Esophagus squamous epithelium (tissue), 5 donors: Measurements from ENCODE around the gene LTBP2. TPM values are rescaled to one million over a fixed set of nuclear protein-coding genes. Genes with fewer than 3 reads are reported as not detected.

Experiments used
- DNase-seq: peaks from one replicate; lab custom pipeline; 2025; lab: John Stamatoyannopoulos, UW
- H3K27ac ChIP-seq, 4 donors: fragments of 200-600 bp; sonication (generic); one replicate each; pipeline ENCODE4 v1.5.1; 2016 to 2019; ENCODE audit warnings: mild to moderate bottlenecking in 1 of 4
- H3K27me3 ChIP-seq, 4 donors: fragments of 200-600 bp; sonication (generic); 1 replicate in 3 of 4; 2 replicates in 1 of 4; pipeline versions ENCODE4 v1.5.1 to v1.6.0; 2017 to 2021; ENCODE audit warnings: antibody characterized with exemption in 1 of 4
- H3K36me3 ChIP-seq, 3 donors: fragments of 200-600 bp; sonication (generic); one replicate each; pipeline ENCODE4 v1.5.1; 2016 to 2019
- H3K4me1 ChIP-seq, 3 donors: fragments of 200-600 bp; sonication (generic); one replicate each; pipeline ENCODE4 v1.5.1; 2017 to 2019
- H3K4me3 ChIP-seq, 4 donors: fragments of 200-600 bp; sonication (generic); 1 replicate in 3 of 4; 2 replicates in 1 of 4; pipeline ENCODE4 v1.5.1; 2016 to 2019; ENCODE audit warnings: mild to moderate bottlenecking in 2 of 4, moderate library complexity in 1 of 4
- H3K9me3 ChIP-seq, 3 donors: fragments of 200-600 bp; sonication (generic); one replicate each; pipeline ENCODE4 v1.5.1; 2016 to 2019
- CTCF ChIP-seq, 6 experiments: fragments of 450-650 bp in 4 of 6; fragments of 200-600 bp in 2 of 6; sonication (generic) in 2 of 6; IDR thresholded peaks; one replicate each; pipeline ENCODE4 v1.5.1; 2016 to 2019; ENCODE audit warnings: antibody characterized with exemption in 6 of 6, mild to moderate bottlenecking in 4 of 6, moderate library complexity in 4 of 6
- POLR2A ChIP-seq, 4 donors: fragments of 450-650 bp; IDR thresholded peaks; one replicate each; pipeline ENCODE4 v1.6.1; 2017; ENCODE audit warnings: antibody characterized with exemption in 4 of 4, mild to moderate bottlenecking in 4 of 4, moderate library complexity in 3 of 4
- WGBS, 2 donors: methylation state at CpG; one replicate each; pipeline ENCODE4 v1.1.5; 2018; 5-methylcytosine and 5-hydroxymethylcytosine counted together
- intact Hi-C: fragments of 100-400 bp; cut with DNase I; formaldehyde crosslinking; loops from one replicate; pipeline ENCODE4 v1.15.0; 2022
- total RNA-seq, 4 donors: library from RNA; depleted of rRNA; stranded (reverse); fragments of >200 nt; gene quantifications; one replicate each; pipeline ENCODE4 v1.1.0, GENCODE V29; 2016
- donor health status: DM: yes; HTN: yes; CAD: no.

The LTBP2 gene
- total RNA-seq, 4 donors from 2014 or later, result 10.3 to 41.6 (median 17.0) TPM

GRCh38 chr14:74505831-74506230 lies 106.2 kb downstream of the LTBP2 start:
- TF ChIP-seq POLR2A (IDR thresholded peaks at IDR 0.05) (no peak), CTCF (IDR thresholded peaks at IDR 0.05) (no peak)
- Histone ChIP-seq H3K27ac (no peak overlapping the region), H3K4me3 (no peak overlapping the region), H3K9me3 (no peaks in the 10 kb centered on the region), H3K27me3 (no peaks in the 10 kb centered on the region), H3K36me3 (peaks cover 5 to 89% (median 5%) of the 10 kb centered on the region in 3 donors), H3K4me1 (peaks cover 0 to 34% (median 4%) of the 10 kb centered on the region in 3 donors)
- WGBS, 2 donors, result 68 to 85% methylated on average over 2 to 5 of the region's 17 CpGs
- DNase-seq, result no peak
- intact Hi-C loops, result no loop called here

GRCh38 chr14:74504874-74505720 lies 106.9 kb downstream of the LTBP2 start:
- no peak overlapping the region for H3K4me3 ChIP-seq
- WGBS, 2 donors, result 94 to 98% methylated on average over 6 of the region's 20 CpGs
- no peaks in the 10 kb centered on the region for H3K27me3 ChIP-seq
- no peaks in the 10 kb centered on the region for H3K9me3 ChIP-seq
- no peak for TF ChIP-seq POLR2A (IDR thresholded peaks at IDR 0.05)
- no peak for TF ChIP-seq CTCF (IDR thresholded peaks at IDR 0.05)
- no peak for DNase-seq
- peaks cover 5 to 89% (median 5%) of the 10 kb centered on the region in 3 donors for H3K36me3 ChIP-seq
- intact Hi-C loops, result no loop called here
- peaks cover 0 to 32% (median 0%) of the 10 kb centered on the region in 3 donors for H3K4me1 ChIP-seq
- H3K27ac ChIP-seq, result no peak overlapping the region

- peaks cover 5 to 84% (median 5%) of the 10 kb centered on the region in 3 donors for H3K36me3 ChIP-seq
Measured at GRCh38 chr14:74504412-74504811, 107.6 kb downstream of the LTBP2 start.

GRCh38 chr14:74503938-74504335 lies 108.1 kb downstream of the LTBP2 start:
- no peak overlapping the region for H3K27ac ChIP-seq
- WGBS, 2 donors, result 91 to 96% methylated on average over 6 to 11 of the region's 12 CpGs
- TF ChIP-seq POLR2A (IDR thresholded peaks at IDR 0.05) (no peak), CTCF (IDR thresholded peaks at IDR 0.05) (no peak)
- peaks cover 0 to 32% (median 0%) of the 10 kb centered on the region in 3 donors for H3K4me1 ChIP-seq
- intact Hi-C loops, result no loop called here
- DNase-seq, result no peak
- H3K9me3 ChIP-seq, result no peaks in the 10 kb centered on the region
- H3K36me3 ChIP-seq, result peaks cover 1 to 79% (median 5%) of the 10 kb centered on the region in 3 donors
- H3K27me3 ChIP-seq, result no peaks in the 10 kb centered on the region
- H3K4me3 ChIP-seq, result no peak overlapping the region

More at GRCh38 chr14:74504412-74504811, 107.6 kb downstream of the LTBP2 start:
- intact Hi-C loops, result no loop called here
- no peaks in the 10 kb centered on the region for H3K27me3 ChIP-seq
- DNase-seq, result no peak
- 83% methylated on average over 3 of the region's 4 CpGs; no CpG with 5 or more reads in 1 of the 2 donors for WGBS, 2 donors
- peaks cover 0 to 32% (median 0%) of the 10 kb centered on the region in 3 donors for H3K4me1 ChIP-seq
- H3K9me3 ChIP-seq, result no peaks in the 10 kb centered on the region
- no peak overlapping the region for H3K4me3 ChIP-seq
- TF ChIP-seq CTCF (IDR thresholded peaks at IDR 0.05), result no peak
- TF ChIP-seq POLR2A (IDR thresholded peaks at IDR 0.05), result no peak
- H3K27ac ChIP-seq, result no peak overlapping the region

GRCh38 chr14:74503291-74503937 lies 108.6 kb downstream of the LTBP2 start:
- H3K9me3 ChIP-seq, result no peaks in the 10 kb centered on the region
- no peaks in the 10 kb centered on the region for H3K27me3 ChIP-seq
- peaks cover 0 to 74% (median 5%) of the 10 kb centered on the region in 3 donors for H3K36me3 ChIP-seq
- intact Hi-C loops, result no loop called here
- TF ChIP-seq POLR2A (IDR thresholded peaks at IDR 0.05) (no peak), CTCF (IDR thresholded peaks at IDR 0.05) (no peak)
- peaks cover 0 to 32% (median 0%) of the 10 kb centered on the region in 3 donors for H3K4me1 ChIP-seq
- no peak overlapping the region for H3K4me3 ChIP-seq
- H3K27ac ChIP-seq, result no peak overlapping the region
- WGBS, 2 donors, result 40 to 44% methylated on average over 1 to 3 of the region's 14 CpGs
- DNase-seq, result no peak
